ENCODE results near the gene GARIN5A.

DNA sequence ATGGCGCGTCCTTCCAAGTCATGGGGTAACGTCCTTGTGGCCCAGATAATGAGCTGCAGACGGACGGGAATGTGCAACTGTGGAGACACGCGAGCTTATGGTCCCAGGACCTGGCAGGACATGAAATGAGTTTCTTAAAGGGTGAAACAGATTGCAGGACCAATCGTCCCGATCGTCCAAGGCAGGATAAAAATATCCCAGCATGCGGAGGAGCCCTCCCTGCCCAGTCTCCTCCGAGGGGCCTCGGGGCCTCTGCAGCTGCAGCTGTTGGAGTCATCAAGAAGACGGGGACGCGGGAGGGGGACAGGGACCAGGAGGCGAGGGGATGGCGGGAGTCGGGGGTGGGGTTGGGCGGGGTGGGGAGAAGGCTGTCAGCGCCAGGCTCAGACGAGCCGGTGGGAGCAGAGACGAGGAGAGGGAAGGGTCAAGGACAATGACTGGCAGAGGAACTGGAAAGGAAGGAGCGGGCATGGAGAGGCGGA lies 14.4 kb upstream of the GARIN5A start:
- TF ChIP-seq, protein P1, sequence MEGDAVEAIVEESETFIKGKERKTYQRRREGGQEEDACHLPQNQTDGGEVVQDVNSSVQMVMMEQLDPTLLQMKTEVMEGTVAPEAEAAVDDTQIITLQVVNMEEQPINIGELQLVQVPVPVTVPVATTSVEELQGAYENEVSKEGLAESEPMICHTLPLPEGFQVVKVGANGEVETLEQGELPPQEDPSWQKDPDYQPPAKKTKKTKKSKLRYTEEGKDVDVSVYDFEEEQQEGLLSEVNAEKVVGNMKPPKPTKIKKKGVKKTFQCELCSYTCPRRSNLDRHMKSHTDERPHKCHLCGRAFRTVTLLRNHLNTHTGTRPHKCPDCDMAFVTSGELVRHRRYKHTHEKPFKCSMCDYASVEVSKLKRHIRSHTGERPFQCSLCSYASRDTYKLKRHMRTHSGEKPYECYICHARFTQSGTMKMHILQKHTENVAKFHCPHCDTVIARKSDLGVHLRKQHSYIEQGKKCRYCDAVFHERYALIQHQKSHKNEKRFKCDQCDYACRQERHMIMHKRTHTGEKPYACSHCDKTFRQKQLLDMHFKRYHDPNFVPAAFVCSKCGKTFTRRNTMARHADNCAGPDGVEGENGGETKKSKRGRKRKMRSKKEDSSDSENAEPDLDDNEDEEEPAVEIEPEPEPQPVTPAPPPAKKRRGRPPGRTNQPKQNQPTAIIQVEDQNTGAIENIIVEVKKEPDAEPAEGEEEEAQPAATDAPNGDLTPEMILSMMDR (conservative IDR thresholded peaks at IDR 0.05; ENCODE audit: low read depth in 2 of 2) = no peak
- TF ChIP-seq EZH2phosphoT487 (IDR thresholded peaks at IDR 0.05; ENCODE audit: unreplicated experiment) = no peak
- TF ChIP-seq EZH2 (IDR thresholded peaks at IDR 0.05; ENCODE audit: low read depth, unreplicated experiment) = no peak
- no peak for TF ChIP-seq POLR2AphosphoS5 (IDR thresholded peaks at IDR 0.05; ENCODE audit: low read depth)
- TF ChIP-seq ZNF114 (CRISPR knock-in tag; IDR thresholded peaks at IDR 0.05) = no peak
- TF ChIP-seq JUNB (IDR thresholded peaks at IDR 0.05; ENCODE audit: unreplicated experiment) = no peak
- TF ChIP-seq, protein P2, sequence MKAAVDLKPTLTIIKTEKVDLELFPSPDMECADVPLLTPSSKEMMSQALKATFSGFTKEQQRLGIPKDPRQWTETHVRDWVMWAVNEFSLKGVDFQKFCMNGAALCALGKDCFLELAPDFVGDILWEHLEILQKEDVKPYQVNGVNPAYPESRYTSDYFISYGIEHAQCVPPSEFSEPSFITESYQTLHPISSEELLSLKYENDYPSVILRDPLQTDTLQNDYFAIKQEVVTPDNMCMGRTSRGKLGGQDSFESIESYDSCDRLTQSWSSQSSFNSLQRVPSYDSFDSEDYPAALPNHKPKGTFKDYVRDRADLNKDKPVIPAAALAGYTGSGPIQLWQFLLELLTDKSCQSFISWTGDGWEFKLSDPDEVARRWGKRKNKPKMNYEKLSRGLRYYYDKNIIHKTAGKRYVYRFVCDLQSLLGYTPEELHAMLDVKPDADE (IDR thresholded peaks at IDR 0.05) = no peak
- no peak for TF ChIP-seq CREB1 (CRISPR knock-in tag; IDR thresholded peaks at IDR 0.05; ENCODE audit: low read depth)
- TF ChIP-seq, protein P3, sequence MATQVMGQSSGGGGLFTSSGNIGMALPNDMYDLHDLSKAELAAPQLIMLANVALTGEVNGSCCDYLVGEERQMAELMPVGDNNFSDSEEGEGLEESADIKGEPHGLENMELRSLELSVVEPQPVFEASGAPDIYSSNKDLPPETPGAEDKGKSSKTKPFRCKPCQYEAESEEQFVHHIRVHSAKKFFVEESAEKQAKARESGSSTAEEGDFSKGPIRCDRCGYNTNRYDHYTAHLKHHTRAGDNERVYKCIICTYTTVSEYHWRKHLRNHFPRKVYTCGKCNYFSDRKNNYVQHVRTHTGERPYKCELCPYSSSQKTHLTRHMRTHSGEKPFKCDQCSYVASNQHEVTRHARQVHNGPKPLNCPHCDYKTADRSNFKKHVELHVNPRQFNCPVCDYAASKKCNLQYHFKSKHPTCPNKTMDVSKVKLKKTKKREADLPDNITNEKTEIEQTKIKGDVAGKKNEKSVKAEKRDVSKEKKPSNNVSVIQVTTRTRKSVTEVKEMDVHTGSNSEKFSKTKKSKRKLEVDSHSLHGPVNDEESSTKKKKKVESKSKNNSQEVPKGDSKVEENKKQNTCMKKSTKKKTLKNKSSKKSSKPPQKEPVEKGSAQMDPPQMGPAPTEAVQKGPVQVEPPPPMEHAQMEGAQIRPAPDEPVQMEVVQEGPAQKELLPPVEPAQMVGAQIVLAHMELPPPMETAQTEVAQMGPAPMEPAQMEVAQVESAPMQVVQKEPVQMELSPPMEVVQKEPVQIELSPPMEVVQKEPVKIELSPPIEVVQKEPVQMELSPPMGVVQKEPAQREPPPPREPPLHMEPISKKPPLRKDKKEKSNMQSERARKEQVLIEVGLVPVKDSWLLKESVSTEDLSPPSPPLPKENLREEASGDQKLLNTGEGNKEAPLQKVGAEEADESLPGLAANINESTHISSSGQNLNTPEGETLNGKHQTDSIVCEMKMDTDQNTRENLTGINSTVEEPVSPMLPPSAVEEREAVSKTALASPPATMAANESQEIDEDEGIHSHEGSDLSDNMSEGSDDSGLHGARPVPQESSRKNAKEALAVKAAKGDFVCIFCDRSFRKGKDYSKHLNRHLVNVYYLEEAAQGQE (IDR thresholded peaks at IDR 0.05; ENCODE audit: unreplicated experiment) = no peak
- no peak for TF ChIP-seq NANOG (IDR thresholded peaks at IDR 0.05; ENCODE audit: borderline replicate concordance)
- TF ChIP-seq STAT1 (IDR thresholded peaks at IDR 0.05; ENCODE audit: unreplicated experiment) = no peak
- TF ChIP-seq, protein P4, sequence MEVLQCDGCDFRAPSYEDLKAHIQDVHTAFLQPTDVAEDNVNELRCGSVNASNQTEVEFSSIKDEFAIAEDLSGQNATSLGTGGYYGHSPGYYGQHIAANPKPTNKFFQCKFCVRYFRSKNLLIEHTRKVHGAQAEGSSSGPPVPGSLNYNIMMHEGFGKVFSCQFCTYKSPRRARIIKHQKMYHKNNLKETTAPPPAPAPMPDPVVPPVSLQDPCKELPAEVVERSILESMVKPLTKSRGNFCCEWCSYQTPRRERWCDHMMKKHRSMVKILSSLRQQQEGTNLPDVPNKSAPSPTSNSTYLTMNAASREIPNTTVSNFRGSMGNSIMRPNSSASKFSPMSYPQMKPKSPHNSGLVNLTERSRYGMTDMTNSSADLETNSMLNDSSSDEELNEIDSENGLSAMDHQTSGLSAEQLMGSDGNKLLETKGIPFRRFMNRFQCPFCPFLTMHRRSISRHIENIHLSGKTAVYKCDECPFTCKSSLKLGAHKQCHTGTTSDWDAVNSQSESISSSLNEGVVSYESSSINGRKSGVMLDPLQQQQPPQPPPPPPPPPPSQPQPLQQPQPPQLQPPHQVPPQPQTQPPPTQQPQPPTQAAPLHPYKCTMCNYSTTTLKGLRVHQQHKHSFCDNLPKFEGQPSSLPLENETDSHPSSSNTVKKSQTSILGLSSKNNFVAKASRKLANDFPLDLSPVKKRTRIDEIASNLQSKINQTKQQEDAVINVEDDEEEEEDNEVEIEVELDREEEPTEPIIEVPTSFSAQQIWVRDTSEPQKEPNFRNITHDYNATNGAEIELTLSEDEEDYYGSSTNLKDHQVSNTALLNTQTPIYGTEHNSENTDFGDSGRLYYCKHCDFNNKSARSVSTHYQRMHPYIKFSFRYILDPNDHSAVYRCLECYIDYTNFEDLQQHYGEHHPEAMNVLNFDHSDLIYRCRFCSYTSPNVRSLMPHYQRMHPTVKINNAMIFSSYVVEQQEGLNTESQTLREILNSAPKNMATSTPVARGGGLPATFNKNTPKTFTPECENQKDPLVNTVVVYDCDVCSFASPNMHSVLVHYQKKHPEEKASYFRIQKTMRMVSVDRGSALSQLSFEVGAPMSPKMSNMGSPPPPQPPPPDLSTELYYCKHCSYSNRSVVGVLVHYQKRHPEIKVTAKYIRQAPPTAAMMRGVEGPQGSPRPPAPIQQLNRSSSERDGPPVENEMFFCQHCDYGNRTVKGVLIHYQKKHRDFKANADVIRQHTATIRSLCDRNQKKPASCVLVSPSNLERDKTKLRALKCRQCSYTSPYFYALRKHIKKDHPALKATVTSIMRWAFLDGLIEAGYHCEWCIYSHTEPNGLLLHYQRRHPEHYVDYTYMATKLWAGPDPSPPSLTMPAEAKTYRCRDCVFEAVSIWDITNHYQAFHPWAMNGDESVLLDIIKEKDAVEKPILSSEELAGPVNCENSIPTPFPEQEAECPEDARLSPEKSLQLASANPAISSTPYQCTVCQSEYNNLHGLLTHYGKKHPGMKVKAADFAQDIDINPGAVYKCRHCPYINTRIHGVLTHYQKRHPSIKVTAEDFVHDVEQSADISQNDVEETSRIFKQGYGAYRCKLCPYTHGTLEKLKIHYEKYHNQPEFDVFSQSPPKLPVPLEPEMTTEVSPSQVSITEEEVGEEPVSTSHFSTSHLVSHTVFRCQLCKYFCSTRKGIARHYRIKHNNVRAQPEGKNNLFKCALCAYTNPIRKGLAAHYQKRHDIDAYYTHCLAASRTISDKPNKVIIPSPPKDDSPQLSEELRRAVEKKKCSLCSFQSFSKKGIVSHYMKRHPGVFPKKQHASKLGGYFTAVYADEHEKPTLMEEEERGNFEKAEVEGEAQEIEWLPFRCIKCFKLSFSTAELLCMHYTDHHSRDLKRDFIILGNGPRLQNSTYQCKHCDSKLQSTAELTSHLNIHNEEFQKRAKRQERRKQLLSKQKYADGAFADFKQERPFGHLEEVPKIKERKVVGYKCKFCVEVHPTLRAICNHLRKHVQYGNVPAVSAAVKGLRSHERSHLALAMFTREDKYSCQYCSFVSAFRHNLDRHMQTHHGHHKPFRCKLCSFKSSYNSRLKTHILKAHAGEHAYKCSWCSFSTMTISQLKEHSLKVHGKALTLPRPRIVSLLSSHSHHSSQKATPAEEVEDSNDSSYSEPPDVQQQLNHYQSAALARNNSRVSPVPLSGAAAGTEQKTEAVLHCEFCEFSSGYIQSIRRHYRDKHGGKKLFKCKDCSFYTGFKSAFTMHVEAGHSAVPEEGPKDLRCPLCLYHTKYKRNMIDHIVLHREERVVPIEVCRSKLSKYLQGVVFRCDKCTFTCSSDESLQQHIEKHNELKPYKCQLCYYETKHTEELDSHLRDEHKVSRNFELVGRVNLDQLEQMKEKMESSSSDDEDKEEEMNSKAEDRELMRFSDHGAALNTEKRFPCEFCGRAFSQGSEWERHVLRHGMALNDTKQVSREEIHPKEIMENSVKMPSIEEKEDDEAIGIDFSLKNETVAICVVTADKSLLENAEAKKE (CRISPR knock-in tag; IDR thresholded peaks at IDR 0.05) = no peak
